LHCN-M2 (cell line): ENCODE results near the gene CCDC74A. TPM values are rescaled to one million over a fixed set of nuclear protein-coding genes. Genes with fewer than 3 reads are reported as not detected.
"Not testable (repeated sequence)": the region's sequence is repeated elsewhere in the genome, so short reads cannot be mapped to it uniquely, and the experiment has no call there.

ENCODE experiments used
- DNase-seq: peaks from one replicate; pipeline ENCODE4 v3.0.0-alpha.2; 2012; ENCODE audit warnings: low read depth
- total RNA-seq: library from RNA; depleted of rRNA; stranded (reverse); fragments of >200 nt; gene quantifications from 2 replicates; pipeline ENCODE4 v1.2.3, GENCODE V29; 2014

The CCDC74A gene
- total RNA-seq, 1 experiment from 2014 or later: 14.2 TPM

GRCh38 chr2:131528981-131529863, 1.5 kb downstream of the CCDC74A start:
- not testable (repeated sequence) for DNase-seq

GRCh38 chr2:131529864-131530445, 2.3 kb downstream of the CCDC74A start:
- DNase-seq: not testable (repeated sequence)

DNA sequence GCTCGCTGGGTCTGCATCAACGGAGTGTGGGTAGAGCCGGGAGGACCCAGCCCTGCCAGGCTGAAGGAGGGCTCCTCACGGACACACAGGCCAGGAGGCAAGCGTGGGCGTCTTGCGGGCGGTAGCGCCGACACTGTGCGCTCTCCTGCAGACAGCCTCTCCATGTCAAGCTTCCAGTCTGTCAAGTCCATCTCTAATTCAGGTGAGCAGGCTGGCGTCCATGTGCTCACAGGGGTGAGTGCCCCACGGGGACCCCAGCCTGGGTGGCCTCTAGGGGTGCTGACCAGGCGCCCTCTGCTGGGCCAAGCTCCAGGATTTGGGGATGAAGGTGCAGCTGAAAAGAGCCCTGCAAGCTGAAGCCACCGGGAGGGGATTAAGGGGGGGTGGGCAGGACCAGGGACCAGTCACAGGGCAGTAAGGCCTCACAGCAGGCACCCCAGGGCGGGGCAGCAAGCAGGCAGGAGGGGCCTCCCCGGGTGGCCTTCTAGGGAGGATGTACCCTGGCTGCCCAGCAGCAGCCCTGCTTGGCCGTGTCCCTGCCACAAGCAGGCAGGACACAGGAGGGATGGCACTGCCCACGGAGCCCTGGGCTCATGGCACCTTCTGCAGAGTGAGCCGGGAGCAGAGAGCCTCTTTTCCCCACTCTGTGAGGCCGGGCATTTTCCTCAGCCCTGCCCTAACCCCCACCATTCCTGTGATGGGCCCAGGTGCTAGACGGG, 3.1 kb downstream of the CCDC74A start:
- not testable (repeated sequence) for DNase-seq

DNA sequence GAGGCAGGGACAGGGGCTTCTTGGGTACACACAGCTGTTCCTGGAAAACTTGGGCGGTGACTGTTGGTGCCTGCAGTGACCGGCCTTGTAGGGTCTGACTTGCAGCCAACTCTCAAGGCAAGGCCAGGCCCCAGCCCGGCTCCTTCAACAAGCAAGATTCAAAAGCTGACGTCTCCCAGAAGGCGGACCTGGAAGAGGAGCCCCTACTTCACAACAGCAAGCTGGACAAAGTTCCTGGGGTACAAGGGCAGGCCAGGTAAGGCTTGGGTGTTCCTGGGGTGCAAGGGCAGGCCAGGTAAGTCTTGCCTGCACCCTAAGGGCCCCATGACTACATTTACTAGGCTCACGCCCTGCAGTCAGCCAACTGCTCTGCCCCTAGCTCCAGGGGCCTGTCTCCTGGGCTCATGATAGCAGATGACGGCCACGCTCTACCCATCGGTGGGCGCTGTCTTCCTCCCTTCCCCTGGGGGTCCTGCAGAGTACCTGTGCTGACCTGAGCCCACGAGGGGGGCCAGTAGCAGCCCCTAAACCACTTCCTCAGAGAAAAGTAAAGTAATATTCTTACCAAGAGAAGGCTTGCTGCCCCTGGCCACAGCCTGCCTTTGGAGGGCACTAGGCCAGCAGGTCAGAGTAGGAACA, 4.0 kb downstream of the CCDC74A start:
- not testable (repeated sequence) for DNase-seq

- DNase-seq: not testable (repeated sequence)
Observed at GRCh38 chr2:131532723-131533608, 5.3 kb downstream of the CCDC74A start.

DNA sequence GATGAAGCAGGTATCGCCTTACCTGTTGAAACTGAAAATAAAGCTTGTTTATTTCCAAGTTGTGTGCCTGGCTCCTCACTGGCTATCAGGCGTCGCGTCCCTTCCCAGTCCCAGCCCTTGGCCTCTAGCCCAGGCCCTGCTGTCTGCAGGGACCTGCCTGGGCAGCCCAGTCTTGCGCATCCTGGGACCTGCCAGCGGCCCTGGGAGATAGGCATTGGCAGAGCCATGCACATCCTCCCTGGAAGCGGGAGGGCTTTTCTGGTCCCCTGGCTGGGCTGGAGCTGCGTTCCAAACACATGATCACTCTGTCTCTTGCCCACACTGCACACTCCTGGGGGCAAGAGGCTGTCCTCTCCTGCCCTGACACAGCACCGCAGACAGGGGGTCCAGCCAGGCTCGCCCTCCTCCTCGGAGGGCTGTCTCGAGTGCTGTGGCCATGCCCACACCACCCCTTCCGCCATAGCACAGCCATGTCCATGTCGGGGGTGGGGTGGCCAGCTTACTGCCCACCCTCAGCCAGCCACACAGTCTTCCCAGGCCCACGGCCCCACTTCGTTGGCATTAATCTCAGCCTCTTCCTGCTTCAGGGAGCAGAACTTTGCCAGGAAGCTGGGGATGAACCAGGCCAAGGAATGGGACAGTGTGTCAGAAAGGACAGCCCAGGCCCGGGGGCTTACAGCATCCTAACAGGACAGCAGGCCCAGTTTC, 6.1 kb downstream of the CCDC74A start:
- DNase-seq: not testable (repeated sequence)

GRCh38 chr2:131534317-131534672, 6.6 kb downstream of the CCDC74A start:
- DNase-seq: not testable (repeated sequence)

- not testable (repeated sequence) for DNase-seq
Observed at GRCh38 chr2:131534965-131535364, 7.3 kb downstream of the CCDC74A start.

DNA sequence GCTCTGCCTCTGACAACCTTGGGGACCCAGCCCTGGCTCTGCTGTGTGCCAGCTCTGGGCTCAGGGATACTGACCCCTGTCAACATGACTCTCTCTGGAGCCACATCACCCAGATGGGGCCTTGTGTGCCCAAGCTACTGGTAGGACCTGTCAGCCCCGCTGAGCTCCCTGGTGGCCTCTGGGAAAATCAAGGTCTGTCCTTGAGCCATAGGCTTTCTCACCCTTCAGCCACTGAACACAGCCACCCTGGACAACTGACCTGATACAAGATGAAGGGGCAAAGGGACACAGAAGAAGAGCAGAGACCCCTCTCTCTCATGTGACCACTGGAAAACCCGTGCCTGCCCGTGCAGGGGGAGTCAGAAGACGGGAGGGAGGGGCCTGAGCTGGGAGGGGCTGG, 7.8 kb downstream of the CCDC74A start:
- no peak for DNase-seq

DNA sequence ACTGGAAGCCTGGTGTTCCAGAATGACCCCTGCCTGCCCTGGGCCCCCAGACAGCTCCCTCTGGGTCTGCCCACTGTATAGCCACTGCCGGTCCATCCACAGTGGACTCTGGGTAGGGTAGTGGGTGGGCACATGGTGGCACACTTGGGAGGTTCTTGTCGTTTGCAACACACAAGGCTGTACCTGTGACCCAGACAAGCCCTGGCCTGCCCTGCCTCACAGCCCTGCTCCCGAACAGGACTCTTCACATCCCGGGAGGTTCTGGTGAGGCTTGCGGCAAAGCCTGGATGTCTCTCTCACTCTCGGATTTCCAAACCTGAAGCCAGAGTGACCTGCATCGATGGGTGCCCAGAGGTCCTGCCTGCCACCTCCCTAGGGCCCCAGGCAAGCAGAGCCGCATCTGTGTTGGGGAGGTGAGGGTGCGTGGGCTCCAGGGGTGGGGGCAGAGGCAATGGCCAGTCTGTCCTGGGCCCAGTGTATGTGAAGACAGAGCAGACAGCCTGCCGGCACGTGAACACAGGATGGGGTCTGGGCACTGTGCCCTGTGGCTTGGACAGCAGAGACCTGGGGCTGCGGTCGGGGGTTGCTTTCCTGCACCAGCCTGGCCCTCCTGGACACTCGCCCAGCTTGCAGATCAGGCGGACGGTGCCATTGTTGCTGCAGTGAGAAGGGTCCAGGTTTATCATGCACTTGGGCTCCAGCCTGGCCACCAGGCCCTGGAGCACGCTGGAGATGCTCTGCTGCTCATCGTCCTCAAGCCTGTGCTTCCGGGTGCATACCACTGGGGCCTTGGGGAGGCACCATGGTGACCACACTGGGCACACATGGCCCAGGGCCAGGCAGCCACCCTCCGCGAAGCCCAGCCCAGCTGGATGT, 8.5 kb downstream of the CCDC74A start:
- not testable (repeated sequence) for DNase-seq

DNA sequence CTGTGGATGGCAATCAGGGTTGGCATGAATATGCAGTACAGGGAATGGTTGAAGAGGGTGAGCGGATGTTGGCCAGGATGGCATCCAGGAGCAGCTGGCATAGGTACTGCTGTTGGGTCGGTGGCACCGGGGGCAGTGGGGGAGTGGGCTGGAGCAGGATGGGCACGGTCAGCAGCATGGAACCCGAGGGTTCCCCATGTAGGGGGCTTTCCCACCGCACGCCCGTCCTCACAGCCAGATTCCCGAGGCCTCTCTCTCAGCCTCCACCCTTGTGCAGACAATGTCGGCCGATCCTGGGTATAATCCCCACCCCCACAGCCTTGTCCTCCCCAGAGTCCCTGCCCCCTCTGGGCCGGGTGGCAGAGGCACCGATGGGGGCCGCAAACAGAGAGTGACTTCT, 9.2 kb downstream of the CCDC74A start:
- not testable (repeated sequence) for DNase-seq

GRCh38 chr2:131538856-131539255, 11.2 kb downstream of the CCDC74A start:
- DNase-seq: not testable (repeated sequence)

DNA sequence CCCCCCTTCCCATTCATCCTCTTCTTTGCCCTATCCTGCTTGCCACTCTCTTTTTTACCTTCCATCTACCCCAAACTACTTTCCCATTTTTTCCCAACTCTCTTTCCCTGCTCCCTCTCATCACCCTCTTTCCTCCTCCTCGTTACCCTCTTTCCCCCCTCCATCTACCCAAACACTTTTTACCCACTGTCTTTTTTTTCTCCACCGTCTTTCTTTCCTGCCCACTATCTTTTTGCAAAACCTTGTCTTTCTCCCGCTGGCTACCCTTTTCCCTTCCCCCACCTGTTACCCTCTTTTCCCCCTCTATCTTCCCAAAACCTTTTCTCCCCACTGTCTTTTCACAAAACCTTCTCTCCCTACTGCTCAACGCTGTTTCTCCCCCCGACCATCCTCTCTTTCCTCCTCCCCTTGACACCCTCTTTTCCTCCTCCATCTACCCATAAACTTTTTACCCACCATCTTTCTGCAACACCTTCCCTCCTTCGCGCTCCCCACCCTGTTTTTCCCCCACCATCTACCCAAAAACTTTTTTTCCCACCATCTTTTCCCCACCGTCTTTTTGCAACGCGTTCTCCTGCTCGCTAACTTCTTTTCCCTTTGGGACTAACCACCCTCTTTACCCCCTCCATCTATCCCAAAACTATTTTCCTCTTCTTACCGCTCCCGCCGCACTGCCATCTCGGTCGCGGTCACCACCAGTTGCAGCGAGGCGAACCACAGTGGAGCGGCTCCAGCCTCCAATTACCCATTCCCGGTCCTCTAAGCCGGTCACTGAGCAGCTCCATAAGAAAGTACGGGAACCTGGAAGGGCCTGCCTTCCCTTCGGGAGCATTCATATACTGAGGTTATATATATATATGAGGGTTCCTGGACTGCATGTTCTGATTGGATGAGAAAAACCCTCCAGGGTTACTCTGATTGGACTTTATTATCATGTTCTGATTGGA, 15.0 kb downstream of the CCDC74A start:
- DNase-seq: no peak

- DNase-seq: no peak
Observed at GRCh38 chr2:131543385-131543891, 15.8 kb downstream of the CCDC74A start.

GRCh38 chr2:131544006-131544812, 16.5 kb downstream of the CCDC74A start:
- DNase-seq: not testable (repeated sequence)

DNA sequence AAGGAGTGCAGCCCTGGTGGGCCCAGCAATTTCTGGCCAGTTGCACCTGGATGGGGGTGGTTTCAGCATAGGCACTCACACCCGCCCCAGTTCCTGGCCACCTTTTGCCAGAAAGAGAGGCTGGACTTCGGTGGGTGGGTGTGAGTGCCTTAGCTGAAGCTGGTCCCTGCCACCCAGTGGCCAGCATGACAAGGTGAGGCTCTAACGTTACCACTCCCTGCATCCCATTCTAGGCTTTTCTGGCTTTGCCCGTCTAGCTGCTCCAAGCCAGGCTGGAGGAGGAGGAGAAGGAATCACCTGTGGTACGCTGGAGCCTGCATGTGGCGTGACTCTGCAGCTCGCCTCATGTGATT, 17.1 kb downstream of the CCDC74A start:
- not testable (repeated sequence) for DNase-seq

GRCh38 chr2:131552871-131553270, 25.2 kb downstream of the CCDC74A start:
- no peak for DNase-seq
